MCF 10A (cell line): ENCODE measurements around the gene ALPG. TPM values are rescaled to one million over a fixed set of nuclear protein-coding genes. Genes with fewer than 3 reads are reported as not detected.

Experiments used
- BruUV-seq: library from RNA; stranded (reverse); fragments of 400-500 nt; replicated peaks from 2 replicates; lab custom pipeline; 2021; lab: Mats Ljungman, UMichigan
- CTCF ChIA-PET: fragments of 300-600 bp; sonication (Branson Sonifier 250); formaldehyde crosslinking; extraction: SDS; loops from one replicate; lab custom pipeline; 2021; ENCODE audit warnings: antibody characterized with exemption, inconsistent platforms; lab: Yijun Ruan, JAX
- POLR2A ChIA-PET: fragments of 300-600, 350-650 bp; sonication (Branson Sonifier 250); formaldehyde crosslinking; extraction: SDS; loops from one replicate; lab custom pipeline; 2020; ENCODE audit warnings: antibody characterized with exemption, inconsistent platforms; lab: Yijun Ruan, JAX
- DNase-seq: peaks from one replicate; pipeline ENCODE4 v3.0.0-alpha.2; 2018; ENCODE audit not compliant: unreplicated experiment
- H3K27ac Mint-ChIP-seq: one replicate; pipeline ENCODE4 v1.8.0; 2022; ENCODE audit warnings: mild to moderate bottlenecking, low read depth, mixed read lengths; ENCODE audit not compliant: unreplicated experiment
- H3K27me3 Mint-ChIP-seq: one replicate; pipeline ENCODE4 v1.8.0; 2022; ENCODE audit warnings: mixed read lengths; ENCODE audit not compliant: insufficient read depth, unreplicated experiment
- H3K36me3 Mint-ChIP-seq: one replicate; pipeline ENCODE4 v1.8.0; 2022; ENCODE audit warnings: mild to moderate bottlenecking, moderate library complexity, mixed read lengths; ENCODE audit not compliant: insufficient read depth, unreplicated experiment
- H3K4me1 Mint-ChIP-seq: one replicate; pipeline ENCODE4 v1.8.0; 2022; ENCODE audit warnings: mixed read lengths; ENCODE audit not compliant: insufficient read depth, unreplicated experiment
- H3K4me3 Mint-ChIP-seq: one replicate; pipeline ENCODE4 v1.8.0; 2022; ENCODE audit warnings: mild to moderate bottlenecking, moderate library complexity, mixed read lengths; ENCODE audit not compliant: unreplicated experiment
- H3K9me3 Mint-ChIP-seq: one replicate; pipeline ENCODE4 v1.8.0; 2022; ENCODE audit warnings: mixed read lengths; ENCODE audit not compliant: unreplicated experiment
- CTCF ChIP-seq: fragments of 200-600 bp; IDR thresholded peaks from one replicate; pipeline ENCODE4 v1.8.0; 2022; ENCODE audit warnings: antibody characterized with exemption, mild to moderate bottlenecking; ENCODE audit not compliant: unreplicated experiment
- intact Hi-C: fragments of 100-400 bp; cut with micrococcal nuclease; formaldehyde crosslinking; loops from 2 replicates; pipeline ENCODE4 v1.14.1; 2022
- total RNA-seq: library from RNA; stranded (reverse); gene quantifications from 2 replicates; pipeline ENCODE4 v1.2.3, GENCODE V29; 2022

The ALPG gene
- total RNA-seq, 1 experiment from 2014 or later, result not detected

DNA sequence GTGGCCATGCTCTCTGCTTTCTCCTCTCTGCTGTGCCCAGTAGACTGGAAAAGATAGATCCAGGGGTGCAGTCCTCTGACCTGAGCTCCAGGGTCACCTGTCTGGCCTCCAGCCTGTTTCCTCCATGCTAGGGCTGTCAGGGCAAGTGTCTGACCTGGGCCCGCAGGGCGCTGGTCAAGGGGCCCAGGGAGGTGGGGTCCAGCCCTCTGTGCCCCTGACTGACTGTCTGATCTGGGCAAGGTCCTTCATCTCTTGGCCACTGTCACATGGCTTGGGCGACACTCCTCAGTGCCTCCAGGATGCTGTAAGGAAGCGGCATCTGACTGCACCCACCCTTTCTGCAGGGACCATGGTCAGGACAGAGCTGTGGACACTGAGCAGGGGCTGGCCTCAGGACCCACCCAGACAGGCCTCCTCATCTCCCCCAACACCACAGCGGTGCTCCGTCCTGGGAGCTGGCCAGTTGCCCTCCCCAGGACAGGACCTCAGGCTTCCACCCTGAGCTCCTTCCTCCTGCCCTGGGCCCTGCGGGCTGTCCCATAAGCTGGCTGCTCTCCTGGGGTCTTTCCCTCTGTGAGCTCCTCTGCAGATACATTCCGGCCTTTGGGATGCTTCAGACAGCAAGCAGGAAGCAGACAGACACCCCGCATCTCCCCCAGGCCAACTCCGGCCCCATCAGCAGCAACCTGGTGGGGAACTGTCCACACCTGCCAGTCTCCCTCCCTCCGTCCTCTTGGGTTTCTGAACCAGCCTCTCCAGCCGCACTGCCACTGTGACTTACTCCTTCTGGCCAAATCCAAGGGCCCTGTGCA, 28.1 kb downstream of the ALPG start:
- CTCF ChIA-PET, result interaction anchor here (1.0 to 1.9 kb wide), 3 partner anchors 8 to 512 kb away, joined by 3 to 6 read pairs (median 5); no protein-coding TSS in a partner anchor
- no peaks in the 10 kb centered on the region for H3K9me3 Mint-ChIP-seq
- H3K4me1 Mint-ChIP-seq, result no peaks in the 10 kb centered on the region
- H3K27me3 Mint-ChIP-seq, result peaks cover 10% of the 10 kb centered on the region
- POLR2A ChIA-PET, result interaction anchor here (0.5 kb wide), 1 partner anchor 191 kb away, joined by 3 read pairs; no protein-coding TSS in a partner anchor
- H3K4me3 Mint-ChIP-seq, result no peak overlapping the region
- TF ChIP-seq CTCF, result no peak
- no peak overlapping the region for H3K27ac Mint-ChIP-seq
- DNase-seq, result no peak
- intact Hi-C loops, result no loop called here
- no peaks in the 10 kb centered on the region for H3K36me3 Mint-ChIP-seq
- no TSS peak for BruUV-seq

DNA sequence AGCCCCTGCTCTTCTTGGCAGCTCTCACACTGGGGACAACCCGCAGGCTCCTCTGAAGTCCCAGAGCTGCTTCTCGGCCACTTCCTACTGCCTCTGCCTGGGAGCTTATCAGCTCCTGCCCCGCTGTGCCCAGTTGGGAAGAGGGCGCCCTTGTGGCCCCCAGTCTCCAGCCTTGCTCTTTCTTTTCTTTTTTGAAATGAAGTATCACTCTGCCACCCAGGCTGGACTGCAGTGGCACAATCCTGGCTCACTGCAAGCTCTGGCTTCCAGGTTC, 28.7 kb downstream of the ALPG start:
- no TSS peak for BruUV-seq
- H3K27me3 Mint-ChIP-seq, result peaks cover 10% of the 10 kb centered on the region
- no peaks in the 10 kb centered on the region for H3K36me3 Mint-ChIP-seq
- ChIA-PET CTCF (interaction anchor here (1.0 to 1.9 kb wide), 3 partner anchors 9 to 512 kb away, joined by 3 to 6 read pairs (median 5); no protein-coding TSS in a partner anchor), POLR2A (no interaction called here)
- no peak for DNase-seq
- intact Hi-C loops, result no loop called here
- no peak overlapping the region for H3K4me3 Mint-ChIP-seq
- TF ChIP-seq CTCF, result no peak
- H3K4me1 Mint-ChIP-seq, result no peaks in the 10 kb centered on the region
- H3K27ac Mint-ChIP-seq, result no peak overlapping the region
- H3K9me3 Mint-ChIP-seq, result no peaks in the 10 kb centered on the region

DNA sequence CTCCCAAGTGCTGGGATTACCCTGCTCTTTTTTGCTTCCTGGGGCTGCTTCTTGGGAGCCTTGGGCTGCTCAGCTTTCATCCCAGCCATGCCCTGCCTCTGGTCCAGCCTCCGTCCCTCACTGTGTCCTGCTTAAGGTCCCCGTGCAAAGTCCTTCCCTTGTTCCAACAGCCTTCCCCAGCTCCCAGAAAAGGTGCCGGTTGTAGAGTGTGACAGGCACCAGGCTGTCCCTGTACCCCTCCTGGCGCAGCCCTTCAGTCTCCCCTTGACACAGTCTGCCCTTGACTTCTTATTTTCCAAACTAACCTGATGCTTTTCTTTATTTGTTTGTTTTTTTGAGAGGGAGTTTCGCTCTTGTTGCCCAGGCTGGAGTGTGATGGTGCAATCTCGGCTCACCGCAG, 29.2 kb downstream of the ALPG start:
- DNase-seq, result no peak
- TF ChIP-seq CTCF, result no peak
- Mint-ChIP-seq H3K36me3 (no peaks in the 10 kb centered on the region), H3K9me3 (no peaks in the 10 kb centered on the region), H3K4me3 (no peak overlapping the region), H3K27me3 (peaks cover 10% of the 10 kb centered on the region), H3K4me1 (no peaks in the 10 kb centered on the region), H3K27ac (no peak overlapping the region)
- POLR2A ChIA-PET, result no interaction called here
- CTCF ChIA-PET, result interaction anchor here (1.0 to 2.0 kb wide), 4 partner anchors 9 to 513 kb away, joined by 3 to 6 read pairs (median 6); no protein-coding TSS in a partner anchor
- intact Hi-C loops, result no loop called here
- no TSS peak for BruUV-seq

GRCh38 chr2:232436381-232437194, 29.9 kb downstream of the ALPG start:
- no peak for DNase-seq
- TF ChIP-seq CTCF, result no peak
- no peak overlapping the region for H3K4me3 Mint-ChIP-seq
- no peaks in the 10 kb centered on the region for H3K36me3 Mint-ChIP-seq
- intact Hi-C loops, result no loop called here
- H3K27ac Mint-ChIP-seq, result no peak overlapping the region
- no peaks in the 10 kb centered on the region for H3K9me3 Mint-ChIP-seq
- no TSS peak for BruUV-seq
- ChIA-PET POLR2A (no interaction called here), CTCF (interaction anchor here (0.5 to 2.0 kb wide), 10 partner anchors 46 to 721 kb away, joined by 3 to 7 read pairs (median 3); no protein-coding TSS in a partner anchor)
- H3K27me3 Mint-ChIP-seq, result peaks cover 10% of the 10 kb centered on the region
- no peaks in the 10 kb centered on the region for H3K4me1 Mint-ChIP-seq
